ENCODE measurements around the gene BMPER. TPM values are rescaled to one million over a fixed set of nuclear protein-coding genes. Genes with fewer than 3 reads are reported as not detected.

The BMPER gene
- total RNA-seq, 1 experiment from 2014 or later = 0.50 TPM

DNA sequence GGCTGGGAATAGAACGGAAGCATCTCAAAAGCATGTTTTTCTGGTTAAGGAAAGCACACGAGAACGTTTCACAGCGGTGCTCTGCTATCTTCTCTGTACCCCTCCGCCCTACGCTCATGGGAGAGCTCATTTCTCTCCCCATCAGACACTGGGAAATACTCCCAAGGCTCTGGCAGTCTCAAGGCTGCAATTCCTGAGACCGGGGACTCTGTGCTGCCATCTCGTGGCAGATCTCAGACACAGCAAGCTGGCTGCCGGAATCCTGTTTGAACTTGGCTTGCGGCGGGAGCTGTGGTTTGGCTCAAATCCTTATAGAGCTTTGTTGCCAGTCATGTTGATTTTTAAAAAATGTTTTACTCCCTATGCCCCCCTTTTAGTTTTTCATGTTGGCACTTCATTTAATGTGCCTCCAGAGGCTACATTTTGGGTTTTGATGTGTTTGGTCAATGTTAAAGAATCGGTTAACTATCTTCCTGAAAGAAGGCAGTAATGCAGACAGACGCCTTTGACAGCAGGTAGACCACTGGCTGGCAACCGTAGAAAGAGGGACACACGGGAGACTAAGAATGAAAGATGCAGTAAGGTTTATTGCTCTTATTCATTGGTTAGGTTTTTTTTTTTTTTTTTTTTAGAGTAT lies 27.6 kb downstream of the BMPER start:
- Histone ChIP-seq H3K9me2 (ENCODE audit: insufficient read depth) (no peaks in the 10 kb centered on the region), H3K79me2 (ENCODE audit: low read depth) (no peaks in the 10 kb centered on the region), H3K4me3 (no peak overlapping the region), H3K27me3 (ENCODE audit: insufficient read depth, low read depth) (0 out of 2 replicates have a peak, but pooled peaks cover 9% of the 10 kb centered on the region), H4K20me1 (ENCODE audit: insufficient read depth) (no peaks in the 10 kb centered on the region), H3F3A (ENCODE audit: insufficient read depth, low read depth) (no peaks in the 10 kb centered on the region), H2AFZ (no peak overlapping the region), H3K36me3 (ENCODE audit: low read depth) (no peaks in the 10 kb centered on the region), H3K9me3 (ENCODE audit: insufficient read depth, low read depth) (no peaks in the 10 kb centered on the region), H3K4me1 (replicated peaks; ENCODE audit: insufficient read depth) (no peaks in the 10 kb centered on the region), H3K4me2 (no peak overlapping the region), H3K27ac (no peak overlapping the region)
- ChIA-PET POLR2A (ENCODE audit: unreplicated experiment) (interaction anchor here (0.8 kb wide), 1 partner anchor 1161 kb away, joined by 4 read pairs; no protein-coding TSS in a partner anchor), CTCF (interaction anchor here (0.5 to 1.4 kb wide), 8 partner anchors 9 to 1654 kb away, joined by 3 to 10 read pairs (median 4); no protein-coding TSS in a partner anchor)
- intact Hi-C loops (cut with micrococcal nuclease; ENCODE audit: unreplicated experiment) = loop anchor here (1.0 to 5.0 kb wide), 4 partner anchors 176 to 748 kb away; no protein-coding TSS in a partner anchor
- TF ChIP-seq CTCF (conservative IDR thresholded peaks at IDR 0.05) (peak; percentile 98), EZH2 (IDR thresholded peaks at IDR 0.05; ENCODE audit: low read depth) (no peak)
- no TSS peak for BruUV-seq (replicated peaks)
- DNase-seq = peak; percentile 59 to 77

GRCh38 chr7:33933611-33934281 lies 28.4 kb downstream of the BMPER start:
- Histone ChIP-seq H3K4me1 (replicated peaks; ENCODE audit: insufficient read depth) (no peaks in the 10 kb centered on the region), H3K4me2 (no peak overlapping the region), H3K79me2 (ENCODE audit: low read depth) (no peaks in the 10 kb centered on the region), H4K20me1 (ENCODE audit: insufficient read depth) (no peaks in the 10 kb centered on the region), H3K4me3 (no peak overlapping the region), H3K27ac (no peak overlapping the region), H2AFZ (no peak overlapping the region), H3F3A (ENCODE audit: insufficient read depth, low read depth) (no peaks in the 10 kb centered on the region), H3K36me3 (ENCODE audit: low read depth) (no peaks in the 10 kb centered on the region), H3K9me3 (ENCODE audit: insufficient read depth, low read depth) (no peaks in the 10 kb centered on the region), H3K9me2 (ENCODE audit: insufficient read depth) (no peaks in the 10 kb centered on the region), H3K27me3 (ENCODE audit: insufficient read depth, low read depth) (0 out of 2 replicates have a peak, but pooled peaks cover 9% of the 10 kb centered on the region)
- BruUV-seq (replicated peaks) = no TSS peak
- POLR2A ChIA-PET (ENCODE audit: unreplicated experiment) = no interaction called here
- DNase-seq = peak in 1 of 2 experiments; percentile 34
- TF ChIP-seq CTCF (conservative IDR thresholded peaks at IDR 0.05) = no peak
- intact Hi-C loops (cut with micrococcal nuclease; ENCODE audit: unreplicated experiment) = loop anchor here (1.0 to 5.0 kb wide), 4 partner anchors 176 to 748 kb away; no protein-coding TSS in a partner anchor
- CTCF ChIA-PET = interaction anchor here (0.6 to 1.4 kb wide), 7 partner anchors 8 to 1653 kb away, joined by 3 to 10 read pairs (median 4); no protein-coding TSS in a partner anchor

GRCh38 chr7:33934391-33934790 lies 29.1 kb downstream of the BMPER start:
- Histone ChIP-seq H2AFZ (no peak overlapping the region), H3K36me3 (ENCODE audit: low read depth) (no peaks in the 10 kb centered on the region), H3K4me3 (no peak overlapping the region), H3K4me2 (no peak overlapping the region), H3K79me2 (ENCODE audit: low read depth) (no peaks in the 10 kb centered on the region), H3K27me3 (ENCODE audit: insufficient read depth, low read depth) (0 out of 2 replicates have a peak, but pooled peaks cover 9% of the 10 kb centered on the region), H3K4me1 (replicated peaks; ENCODE audit: insufficient read depth) (no peaks in the 10 kb centered on the region), H3F3A (ENCODE audit: insufficient read depth, low read depth) (no peaks in the 10 kb centered on the region), H3K27ac (no peak overlapping the region), H3K9me2 (ENCODE audit: insufficient read depth) (no peaks in the 10 kb centered on the region), H3K9me3 (ENCODE audit: insufficient read depth, low read depth) (no peaks in the 10 kb centered on the region), H4K20me1 (ENCODE audit: insufficient read depth) (no peaks in the 10 kb centered on the region)
- ChIA-PET CTCF (interaction anchor here (0.7 kb wide), 1 partner anchor 1022 kb away, joined by 3 read pairs; no protein-coding TSS in a partner anchor), POLR2A (ENCODE audit: unreplicated experiment) (no interaction called here)
- no TSS peak for BruUV-seq (replicated peaks)
- TF ChIP-seq CTCF (conservative IDR thresholded peaks at IDR 0.05) = no peak
- TF ChIP-seq EZH2 (IDR thresholded peaks at IDR 0.05; ENCODE audit: low read depth) = no peak
- DNase-seq = peak in 1 of 2 experiments; percentile 16
- intact Hi-C loops (cut with micrococcal nuclease; ENCODE audit: unreplicated experiment) = loop anchor here (5.0 kb wide), 1 partner anchor 177 kb away; no protein-coding TSS in a partner anchor
